HTR-8/SVneo (cell line): ENCODE data around the gene LIPI.
"Not testable (repeated sequence)": the region's sequence is repeated elsewhere in the genome, so short reads cannot be mapped to it uniquely, and the experiment has no call there.

Experiments used
- DNase-seq: peaks from one replicate; pipeline ENCODE4 v3.0.0; 2011; ENCODE audit warnings: low spot score, mixed read lengths; ENCODE audit not compliant: insufficient read length
- FAIRE-seq: peaks from 2 replicates; lab custom pipeline; 2011; peaks lifted over from hg19 to GRCh38; lab: Jason Lieb, UNC

LIPI gene

DNA sequence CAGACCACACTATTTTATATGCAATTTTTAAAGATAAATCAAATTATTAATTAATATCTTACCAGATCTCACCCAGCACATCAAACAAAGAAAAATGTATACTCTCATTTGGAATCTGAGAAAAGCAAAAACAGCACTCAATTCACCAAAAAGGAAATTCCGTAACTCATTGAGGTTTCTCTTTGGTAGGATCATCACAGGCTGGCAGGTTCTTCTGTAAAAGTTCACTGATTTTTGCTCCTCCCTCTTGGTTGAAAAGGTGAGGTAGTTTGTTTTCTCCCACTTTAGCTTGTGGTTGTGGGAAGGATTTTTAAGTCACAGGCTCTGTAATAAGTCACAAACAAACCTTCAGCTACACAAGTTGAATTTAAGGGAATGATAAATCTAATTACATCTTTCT lies at the start of gene LIPI:
Gene LIPI, minus strand, starts transcription at position 218 of the 400 bp plus-strand sequence. Its CDS starts 110 bp downstream, at position 108.
- DNase-seq (no peak), FAIRE-seq (no peak)

DNA sequence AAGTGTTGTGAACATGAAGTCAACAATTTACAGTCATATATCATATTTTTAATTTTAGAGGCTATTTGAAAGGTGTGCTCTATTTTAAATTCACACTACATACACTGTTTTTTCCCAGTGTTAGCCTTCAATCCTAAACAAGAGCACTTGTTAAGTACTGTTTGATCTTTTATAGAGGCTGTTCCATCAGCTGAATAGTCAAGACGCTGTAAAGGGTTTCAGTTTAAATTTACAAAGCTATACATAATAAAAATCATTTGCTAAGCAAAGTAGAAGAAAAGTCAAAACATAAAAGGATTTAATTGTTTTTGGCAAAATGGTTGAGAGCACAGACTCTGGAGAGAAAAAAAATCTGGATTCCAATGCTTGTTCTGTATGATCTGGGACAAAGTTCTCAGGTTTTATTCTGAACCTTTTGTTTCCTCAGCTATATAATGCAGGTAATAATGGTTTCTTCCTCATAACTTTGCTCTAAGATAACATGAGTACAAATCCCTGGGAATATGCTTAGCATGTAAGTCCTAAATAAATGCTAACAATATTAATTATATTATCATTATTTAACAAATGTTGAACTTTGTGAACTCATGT lies 49.5 kb upstream of the LIPI start:
- DNase-seq (no peak), FAIRE-seq (no peak)

DNA sequence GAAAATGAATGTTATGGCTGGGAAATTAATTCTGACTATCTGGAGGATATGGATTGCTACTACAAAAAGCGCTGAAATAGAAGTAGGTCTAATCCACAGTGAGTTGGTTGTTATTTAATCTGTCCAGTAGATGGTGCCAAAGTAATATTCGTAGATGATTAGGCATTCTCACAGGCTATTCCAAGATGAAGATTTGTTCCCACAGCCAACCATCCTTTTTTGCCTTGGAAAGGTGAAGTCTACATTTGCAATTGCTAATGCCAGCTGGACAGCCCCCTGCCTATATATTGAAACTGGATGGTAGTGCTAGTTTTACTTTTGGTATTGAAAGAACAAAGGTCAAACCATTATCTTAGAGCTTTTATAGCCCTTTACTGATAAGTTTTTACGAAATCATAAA lies 49.0 kb upstream of the LIPI start:
- DNase-seq (peak; percentile 39), FAIRE-seq (no peak)

DNA sequence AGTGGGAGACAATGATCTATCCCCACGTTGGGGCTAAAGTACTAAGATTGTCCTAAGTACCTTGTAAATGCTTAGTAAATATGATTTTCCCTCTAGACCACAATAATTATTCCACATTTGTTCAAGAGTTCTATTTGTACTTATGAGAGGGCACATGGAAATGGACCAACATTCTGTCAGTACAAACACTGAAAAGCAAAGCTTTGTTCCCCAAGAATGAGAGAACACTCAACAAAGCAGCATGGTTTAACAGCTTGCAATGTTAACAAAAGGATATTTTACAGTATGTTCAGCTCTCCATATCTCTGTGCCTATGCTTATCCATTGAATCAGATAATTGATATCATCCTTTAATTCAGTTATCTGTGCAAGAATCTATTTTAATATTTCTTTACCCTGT lies 40.6 kb upstream of the LIPI start:
- no peak for FAIRE-seq

DNA sequence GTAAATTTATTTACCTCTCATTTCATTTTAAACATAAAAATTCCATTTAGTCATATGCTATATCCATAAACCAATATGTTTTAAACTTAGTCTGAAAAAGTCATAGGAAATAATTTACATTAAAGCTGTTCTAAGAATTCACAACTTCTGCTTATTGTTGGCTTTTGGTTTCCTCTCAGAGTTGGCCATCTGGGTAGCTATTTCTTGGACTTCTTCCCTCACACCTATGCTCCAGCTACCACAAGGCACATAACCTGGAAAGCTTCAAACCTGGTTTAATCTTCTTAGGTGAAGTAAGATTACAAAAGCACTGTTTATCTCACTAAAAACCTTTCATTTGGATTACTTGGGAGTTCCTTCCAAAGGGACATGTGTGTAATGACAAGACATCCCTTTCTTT lies 35.0 kb upstream of the LIPI start:
- DNase-seq: no peak

More for the DNA sequence above, 40.6 kb upstream of the LIPI start:
- DNase-seq: no peak

DNA sequence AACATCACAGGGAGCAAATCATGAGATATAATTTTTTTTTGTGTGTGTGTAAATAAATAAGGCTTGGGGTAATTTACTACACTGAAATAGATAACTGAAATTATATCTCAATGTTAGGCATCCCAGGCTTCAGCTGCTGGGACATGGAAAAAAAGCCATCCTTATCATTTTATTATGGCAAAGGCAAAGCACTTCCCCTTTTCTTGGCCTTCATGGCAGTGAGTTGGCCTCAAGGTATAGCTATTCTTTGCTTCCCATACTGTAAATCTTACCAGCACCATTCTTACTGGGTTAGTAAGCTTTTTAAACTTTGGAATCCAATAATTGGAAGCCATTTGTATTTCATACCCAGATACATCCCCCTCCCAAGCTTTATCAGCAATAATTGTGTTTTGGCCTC lies 34.2 kb upstream of the LIPI start:
- FAIRE-seq: no peak

More for the DNA sequence above, 35.0 kb upstream of the LIPI start:
- no peak for FAIRE-seq

DNA sequence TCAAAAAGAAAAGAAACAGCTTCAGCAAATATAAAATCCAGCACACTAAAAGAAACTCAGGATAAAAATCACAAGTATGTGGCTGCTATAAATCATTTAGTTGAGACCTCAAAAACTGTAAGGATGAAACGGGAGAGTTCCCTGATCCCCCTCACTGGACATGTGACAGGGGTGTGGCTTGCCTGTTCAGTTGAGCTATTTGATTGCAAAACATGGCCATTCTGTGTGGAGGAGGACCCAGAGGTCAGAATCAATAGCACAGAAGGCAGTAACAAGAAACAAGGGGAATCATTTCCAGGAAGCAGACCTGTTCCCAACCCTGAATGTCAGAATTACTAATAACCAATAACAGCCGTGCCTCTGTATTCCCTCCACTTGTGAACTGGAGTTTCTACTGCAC lies 33.1 kb upstream of the LIPI start:
- FAIRE-seq (no peak), DNase-seq (peak; percentile 7)

More for the DNA sequence above, 34.2 kb upstream of the LIPI start:
- no peak for DNase-seq

DNA sequence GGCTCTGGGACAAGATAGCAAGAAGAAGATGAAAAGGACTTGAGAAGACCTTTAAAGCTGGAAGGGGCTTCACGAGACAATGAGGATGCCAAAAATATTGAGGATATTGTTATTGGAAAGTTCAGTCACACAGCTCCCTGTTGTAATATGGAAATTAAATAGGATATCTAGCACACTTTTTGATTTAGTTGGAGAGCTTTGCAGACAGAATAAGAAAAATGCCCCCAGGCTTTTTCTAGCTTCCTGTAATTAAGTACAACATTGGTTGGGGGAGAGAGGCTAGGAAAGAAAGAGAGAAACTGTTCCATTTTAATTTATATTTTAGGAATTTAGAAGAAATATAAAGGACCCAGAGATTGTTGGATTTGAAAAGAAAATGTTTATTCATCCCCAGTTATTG lies 32.7 kb upstream of the LIPI start:
- no peak for DNase-seq
- no peak for FAIRE-seq

DNA sequence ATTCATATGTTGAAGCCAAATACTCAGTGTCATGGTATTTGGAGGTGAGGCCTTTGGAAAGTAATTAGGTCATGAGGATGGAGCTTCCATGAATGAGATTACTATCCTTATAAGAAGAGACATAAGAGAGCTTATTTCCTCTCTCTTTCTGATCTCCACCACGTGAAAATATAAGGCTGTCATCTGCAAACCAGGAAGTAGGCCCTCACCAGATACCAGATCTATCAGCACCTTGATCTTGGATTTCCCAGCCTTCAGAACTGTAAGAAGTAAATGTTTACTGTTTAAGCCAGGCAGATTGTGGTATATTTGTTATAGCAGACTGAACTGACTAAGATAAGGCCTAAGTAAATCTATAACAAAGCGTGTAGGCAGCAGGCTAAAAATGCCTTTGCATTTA lies 30.5 kb upstream of the LIPI start:
- DNase-seq (no peak), FAIRE-seq (no peak)

DNA sequence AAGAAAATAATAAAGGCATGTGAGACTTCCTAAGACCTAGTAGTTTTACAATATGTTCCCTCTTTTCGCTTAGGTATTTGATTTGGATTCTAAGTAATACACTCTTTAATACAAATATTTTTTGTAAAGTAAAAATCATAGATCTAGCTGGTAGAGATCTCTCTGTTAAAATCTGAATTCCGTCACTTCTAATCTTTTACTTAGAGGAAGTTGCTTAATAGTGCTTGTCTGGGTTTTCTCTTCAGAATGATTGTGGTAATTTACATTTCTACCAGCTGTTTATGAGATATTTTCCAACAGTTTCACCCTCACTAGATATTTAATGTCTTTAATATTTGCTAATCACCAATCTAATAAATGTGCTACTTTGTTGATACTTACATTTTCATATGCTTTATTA lies 28.5 kb upstream of the LIPI start:
- FAIRE-seq (no peak), DNase-seq (no peak)

DNA sequence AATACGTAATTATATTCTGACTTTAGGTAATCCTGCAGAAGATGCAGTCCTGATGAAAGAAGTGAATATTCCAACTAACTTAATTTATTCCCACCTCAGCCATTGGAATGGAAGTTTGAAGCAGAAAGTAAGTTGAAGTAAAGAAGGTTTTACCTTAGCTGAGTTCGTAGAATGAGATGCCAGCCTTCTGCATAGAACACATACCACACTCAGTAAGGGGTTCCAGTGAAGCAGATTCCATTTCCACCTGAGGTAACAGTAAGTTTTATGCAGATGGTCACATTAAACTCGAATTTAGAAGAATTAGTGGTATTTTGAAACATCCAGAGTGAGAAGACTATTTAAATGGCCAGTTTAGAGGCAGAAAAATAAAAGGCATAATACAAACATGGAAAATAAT lies 25.4 kb upstream of the LIPI start:
- no peak for FAIRE-seq

DNA sequence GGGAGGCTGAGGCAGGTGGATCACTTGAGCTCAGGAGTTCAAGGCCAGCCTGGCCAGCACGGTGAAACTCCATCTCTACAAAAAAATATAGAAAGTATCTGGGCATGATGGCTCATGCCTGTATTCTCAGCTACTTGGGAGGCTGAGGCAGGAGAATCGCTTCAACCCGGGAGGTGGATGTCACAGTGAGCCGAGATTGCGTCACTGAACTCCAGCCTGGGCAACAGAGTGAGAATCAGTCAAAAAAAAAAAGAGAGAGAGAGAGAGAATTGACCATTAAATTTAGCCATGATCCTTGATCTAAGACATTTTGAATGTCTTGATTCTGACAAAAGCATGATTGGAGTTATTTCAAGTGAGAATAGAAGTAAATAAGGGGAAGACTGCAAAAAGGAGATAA lies 24.3 kb upstream of the LIPI start:
- FAIRE-seq: no peak
- DNase-seq: no peak

More for the DNA sequence above, 25.4 kb upstream of the LIPI start:
- DNase-seq: no peak

DNA sequence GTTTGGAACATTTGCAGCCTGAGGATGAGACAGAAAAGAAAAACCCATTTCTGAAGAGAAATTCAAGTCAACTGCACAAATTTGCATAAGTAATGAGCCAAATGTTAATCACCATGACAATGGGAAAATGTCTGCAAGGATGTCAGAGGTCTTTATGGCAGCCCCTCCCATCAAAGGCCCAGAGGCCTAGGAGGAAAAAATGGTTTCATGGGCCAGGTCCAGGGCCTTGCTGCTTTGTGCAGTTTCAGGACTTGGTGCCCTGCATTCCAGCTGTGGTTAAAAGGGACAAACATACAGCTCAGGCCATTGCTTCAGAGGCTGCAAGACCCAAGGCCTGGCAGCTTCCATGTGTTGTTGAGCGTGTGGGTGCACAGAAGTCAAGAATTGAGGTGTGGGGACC lies 18.6 kb upstream of the LIPI start:
- FAIRE-seq (no peak), DNase-seq (no peak)

DNA sequence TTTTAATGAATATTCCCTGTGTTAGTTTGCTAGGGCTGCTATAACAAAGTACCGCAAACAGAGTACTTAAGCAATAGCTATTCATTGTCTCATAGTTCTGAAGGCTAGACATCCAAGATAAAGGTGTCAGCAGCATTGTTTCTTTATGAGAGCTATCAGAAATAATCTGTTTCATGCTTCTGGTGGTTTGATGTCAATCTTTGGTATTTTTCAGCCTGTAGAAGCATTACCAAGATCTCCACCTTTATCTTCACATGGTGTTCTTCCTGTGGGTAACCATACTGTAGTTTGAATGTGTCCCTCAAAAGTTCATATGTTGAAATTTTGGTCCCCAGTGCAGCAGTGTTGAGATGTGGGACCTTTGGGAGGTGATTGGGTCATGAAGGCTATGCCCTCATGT lies 12.6 kb upstream of the LIPI start:
- DNase-seq (no peak), FAIRE-seq (no peak)

DNA sequence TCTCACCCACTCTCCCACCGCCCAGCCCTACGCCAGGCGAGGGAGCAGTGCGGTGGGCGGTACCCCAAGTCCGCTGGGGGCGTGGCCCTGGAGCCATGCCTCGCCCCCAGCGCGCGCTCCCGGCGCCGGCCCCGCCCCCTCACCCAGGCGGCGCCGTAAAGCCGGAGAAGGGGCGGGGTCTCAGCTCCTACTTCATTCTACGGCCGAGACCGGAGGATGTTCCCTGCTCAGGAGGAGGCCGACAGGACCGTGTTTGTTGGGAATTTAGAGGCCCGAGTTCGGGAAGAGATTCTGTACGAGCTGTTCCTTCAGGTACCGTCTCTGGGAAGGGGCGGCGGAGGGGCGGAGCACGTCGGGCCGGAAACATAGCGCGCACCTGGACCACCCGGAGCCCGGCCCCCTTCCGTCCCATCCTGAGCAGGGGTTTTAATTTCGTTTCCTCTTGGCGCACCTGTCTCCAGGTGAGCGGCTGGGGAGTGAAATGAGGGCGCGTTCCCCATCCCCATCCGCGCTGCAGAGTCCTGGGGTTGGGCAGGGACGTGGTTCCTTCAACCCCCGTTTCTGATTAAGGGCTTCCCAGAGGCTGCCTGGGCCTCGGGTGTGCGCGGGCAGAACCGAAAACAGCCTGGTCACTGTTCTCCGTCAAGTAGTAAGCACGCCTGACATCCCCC lies 5.4 kb upstream of the LIPI start, which contains the start of gene RBM11:
Gene RBM11, plus strand, starts transcription at position 187 of the 671 bp plus-strand sequence. Its CDS starts 30 bp downstream, at position 217.
- peak; percentile 45 for DNase-seq
- peak; percentile 54 for FAIRE-seq

DNA sequence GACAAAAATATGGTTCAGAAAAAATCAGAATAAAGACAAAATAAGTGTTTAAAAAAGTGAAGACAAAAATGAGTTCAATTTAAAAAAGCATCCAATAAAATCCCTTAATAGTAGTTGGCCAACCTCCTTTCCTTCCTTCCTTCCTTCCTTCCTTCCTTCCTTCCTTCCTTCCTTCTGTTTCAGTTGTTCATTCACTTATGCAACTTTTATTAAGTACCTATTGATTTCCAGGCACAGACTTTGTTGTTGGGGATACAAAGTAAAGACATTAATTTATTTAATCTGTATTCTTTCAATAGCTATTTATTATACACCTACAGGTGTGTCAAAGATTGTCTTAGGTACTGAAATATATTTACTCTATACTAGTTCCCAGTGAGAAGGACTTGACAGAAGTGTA lies 2.4 kb upstream of the LIPI start:
- FAIRE-seq (no peak), DNase-seq (no peak)

DNA sequence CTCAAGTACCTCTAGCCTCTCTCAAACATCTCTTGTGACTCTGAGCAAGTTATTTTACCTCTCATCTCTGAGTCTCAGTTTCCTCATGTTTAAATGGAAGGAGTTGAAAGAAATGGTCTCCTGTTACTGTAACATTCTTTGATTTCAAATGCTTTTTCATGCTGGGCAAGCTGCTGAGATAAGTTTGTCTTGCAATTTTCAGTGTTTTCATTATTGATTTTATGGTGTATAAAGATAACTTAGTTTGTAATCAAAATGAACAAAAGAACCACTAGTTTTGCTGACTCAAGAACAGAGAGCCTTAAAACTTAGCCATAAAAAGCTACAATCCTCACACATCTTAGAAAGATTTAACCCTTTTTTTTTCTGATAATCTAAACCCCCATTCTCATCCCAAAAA lies 4.5 kb downstream of the LIPI start:
- FAIRE-seq (no peak), DNase-seq (no peak)

DNA sequence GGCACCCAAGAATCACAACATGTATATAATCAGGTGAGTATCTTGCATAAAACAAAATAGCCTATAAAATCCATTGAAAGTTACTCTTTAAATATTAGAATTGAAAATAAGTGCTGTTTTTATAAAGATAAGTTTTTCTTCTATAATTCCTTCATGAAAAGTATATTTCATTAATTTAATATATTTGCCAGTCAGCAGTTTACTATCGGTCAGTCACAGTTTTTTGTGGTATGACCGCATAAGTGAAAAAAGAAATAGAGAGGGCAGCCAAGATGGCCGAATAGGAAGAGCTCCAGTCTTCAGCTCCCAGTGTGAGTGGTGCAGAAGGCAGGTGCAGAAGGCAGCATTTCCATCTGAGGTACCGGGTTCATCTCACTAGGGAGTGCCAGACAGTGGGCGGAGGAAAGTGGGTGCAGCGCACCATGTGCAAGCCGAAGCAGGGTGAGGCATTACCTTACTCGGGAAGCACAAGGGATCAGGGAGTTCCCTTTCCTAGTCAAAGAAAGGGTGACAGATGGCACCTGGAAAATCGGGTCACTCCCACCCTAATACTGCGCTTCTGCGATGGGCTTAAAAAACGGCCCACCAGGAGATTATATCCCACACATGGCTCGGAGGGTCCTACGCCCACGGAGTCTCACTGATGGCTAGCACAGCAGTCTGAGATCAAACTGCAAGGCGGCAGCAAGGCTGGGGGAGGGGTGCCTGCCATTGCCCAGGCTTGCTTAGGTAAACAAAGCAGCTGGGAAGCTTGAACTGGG lies 44.1 kb downstream of the LIPI start:
- not testable (repeated sequence) for DNase-seq, FAIRE-seq

DNA sequence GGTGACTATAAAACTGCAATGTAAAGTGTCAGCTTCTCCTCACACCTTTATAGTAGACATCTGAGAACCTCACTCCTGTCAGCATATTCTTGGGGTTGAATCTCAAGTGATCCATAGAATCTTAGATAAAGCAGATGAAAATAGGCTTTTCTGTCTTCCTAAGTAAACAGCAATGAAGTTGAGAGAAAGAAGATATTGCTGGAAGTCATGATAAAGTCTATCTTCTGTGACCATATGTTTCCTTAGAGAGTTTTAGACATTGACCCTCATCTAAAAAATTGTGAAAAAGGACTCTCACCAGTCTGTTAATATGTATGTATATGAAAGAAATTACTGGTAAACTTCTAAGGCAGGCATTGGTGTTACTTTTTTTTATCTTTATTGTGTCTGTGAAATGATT lies 66.8 kb downstream of the LIPI start:
- DNase-seq (no peak), FAIRE-seq (no peak)

DNA sequence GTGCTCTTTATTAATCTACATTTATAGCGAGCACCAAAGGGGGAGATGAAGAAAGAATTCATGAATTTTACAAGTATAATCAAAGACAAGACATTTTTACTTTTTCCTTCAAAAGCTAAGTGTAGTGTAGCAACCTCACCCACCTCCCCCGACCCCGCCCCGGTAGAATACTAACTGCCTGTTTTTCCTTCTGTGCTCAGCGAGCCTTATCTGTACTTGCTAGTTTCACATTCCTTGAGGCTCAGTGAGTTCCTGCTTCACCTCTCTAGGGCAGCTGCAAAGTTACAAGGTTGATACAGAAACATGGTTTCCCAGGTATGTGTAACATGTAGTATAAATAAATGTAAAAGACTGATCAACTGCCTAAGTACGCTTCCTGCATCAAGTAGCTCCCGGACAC lies 86.5 kb downstream of the LIPI start:
- DNase-seq: no peak
- FAIRE-seq: no peak

DNA sequence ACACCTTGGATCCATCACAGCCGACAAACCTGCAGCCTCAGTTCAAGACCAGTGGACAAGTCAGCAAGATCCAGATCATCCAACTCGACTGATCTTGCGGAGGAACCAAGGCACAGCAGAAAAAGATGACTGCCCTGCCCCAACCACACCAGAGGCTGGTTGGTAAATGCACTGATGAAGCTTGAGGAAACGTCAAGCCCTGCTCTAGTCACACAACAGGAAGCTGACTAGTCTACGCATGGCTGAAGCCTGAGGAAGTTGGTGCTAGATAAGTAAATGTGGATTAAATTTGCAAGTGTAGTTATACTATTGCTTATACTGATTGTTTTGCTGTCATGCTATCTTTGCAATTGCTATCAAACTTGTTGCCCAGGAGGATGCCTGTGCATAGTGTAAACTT lies 89.0 kb downstream of the LIPI start:
- DNase-seq (no peak), FAIRE-seq (no peak)
